K562 (cell line): ENCODE results near the gene VEGFB. TPM values are rescaled to one million over a fixed set of nuclear protein-coding genes. Genes with fewer than 3 reads are reported as not detected.

Experiments
- EP300 ChIP-seq: IDR thresholded peaks from 2 replicates; pipeline ENCODE4 v1.6.1; 2012; ENCODE audit warnings: low read length, improper control_type of control experiment
- HDGF ChIP-seq: fragments of 450-650 bp; IDR thresholded peaks from 2 replicates; pipeline ENCODE4 v1.6.1; 2016
- HLTF ChIP-seq: fragments of 450-650 bp; IDR thresholded peaks from 2 replicates; pipeline ENCODE4 v1.6.1; 2016
- NCOA4 ChIP-seq: fragments of 450-650 bp; IDR thresholded peaks from 2 replicates; pipeline ENCODE4 v1.6.1; 2018; ENCODE audit warnings: mild to moderate bottlenecking; ENCODE audit not compliant: partially characterized antibody
- RBFOX2 ChIP-seq: fragments of 200-400 bp; formaldehyde crosslinking; IDR thresholded peaks from 2 replicates; pipeline ENCODE4 v1.6.1; 2017; ENCODE audit warnings: low read depth, mild to moderate bottlenecking, low read length, moderate library complexity
- RBM17 ChIP-seq: fragments of 200-400 bp; formaldehyde crosslinking; IDR thresholded peaks from 2 replicates; pipeline ENCODE4 v1.6.1; 2017; ENCODE audit warnings: low read depth, mild to moderate bottlenecking, low read length, borderline replicate concordance
- SMAD1 ChIP-seq: fragments of 150-350 bp; IDR thresholded peaks from 2 replicates; pipeline ENCODE4 v1.6.1; 2014; ENCODE audit warnings: low read length, low read depth; ENCODE audit not compliant: partially characterized antibody
- SMAD3 ChIP-seq: fragments of 450-650 bp; formaldehyde crosslinking; conservative IDR thresholded peaks from 2 replicates; pipeline ENCODE4 v1.4.0; 2020; ENCODE audit warnings: mild to moderate bottlenecking
- U2AF1 ChIP-seq: fragments of 200-400 bp; formaldehyde crosslinking; optimal IDR thresholded peaks from 2 replicates; pipeline ENCODE3; 2017; ENCODE audit warnings: mild to moderate bottlenecking, low read depth, low read length, moderate library complexity
- ZBTB7A ChIP-seq: IDR thresholded peaks from 2 replicates; pipeline ENCODE4 v1.6.1; 2011; ENCODE audit warnings: low read depth, mild to moderate bottlenecking, low read length, moderate library complexity, borderline replicate concordance; ENCODE audit not compliant: control insufficient read depth
- ZNF764 ChIP-seq: fragments of 250-450 bp; sonication (Bioruptor Pico); IDR thresholded peaks from 2 replicates; pipeline ENCODE4 v1.4.0; 2020; ENCODE audit warnings: low read depth, mild to moderate bottlenecking, moderate library complexity
- ZNF79 ChIP-seq: fragments of 250-450 bp; sonication (Bioruptor Pico); IDR thresholded peaks from 2 replicates; pipeline ENCODE4 v1.4.0; 2020; ENCODE audit warnings: low read depth, mild to moderate bottlenecking, moderate library complexity
- ZSCAN29 ChIP-seq: fragments of 450-650 bp; IDR thresholded peaks from 2 replicates; pipeline ENCODE4 v1.6.1; 2017
- polyA plus RNA-seq, 8 experiments: library from polyadenylated mRNA; depleted of rRNA in 4 of 8; stranded (reverse) in 5 of 8; unstranded in 3 of 8; fragments of >200 nt; fragmentation: Nextera tagmentation in 2 of 8; fragmentation: Illumina TruSeq in 1 of 8; extraction: Ambion mirVana in 2 of 8; extraction: Trizol in 1 of 8; gene quantifications; 2 replicates each; pipeline versions ENCODE4 v1.2.1 to v1.2.3, GENCODE V29; 2011 to 2014; ENCODE audit warnings: inconsistent platforms in 1 of 8, missing spikeins in 1 of 8
- total RNA-seq, 7 experiments: library from RNA; depleted of rRNA in 6 of 7; stranded (reverse); fragments of >200 nt in 6 of 7; fragmentation: Illumina TruSeq in 2 of 7; extraction: Trizol in 2 of 7; gene quantifications; 2 replicates each; pipeline versions ENCODE4 v1.2.1 to v1.2.3, GENCODE V29; 2011 to 2021; ENCODE audit warnings: low replicate concordance in 1 of 7
- TF ChIP-seq, protein P1 (sequence below): IDR thresholded peaks from 2 replicates; pipeline ENCODE4 v1.6.1; 2011; ENCODE audit not compliant: insufficient read length; ENCODE audit errors: extremely low read depth
- TF ChIP-seq, protein P2 (sequence below): sonication (generic); formaldehyde crosslinking; IDR thresholded peaks from 2 replicates; pipeline ENCODE4 v1.8.0; 2023; ENCODE audit warnings: mild to moderate bottlenecking, missing genetic modification reagents
- TF ChIP-seq, protein P3 (sequence below): fragments of 450-650 bp; IDR thresholded peaks from 2 replicates; pipeline ENCODE4 v1.6.1; 2018; ENCODE audit warnings: mild to moderate bottlenecking, low read depth; ENCODE audit not compliant: partially characterized antibody
- TF ChIP-seq, protein P4 (sequence below): fragments of 450-650 bp; conservative IDR thresholded peaks from 2 replicates; pipeline ENCODE4 v1.6.1; 2016; ENCODE audit warnings: missing genetic modification characterization, low read depth, mild to moderate bottlenecking, missing compliant biosample characterization, moderate library complexity
- TF ChIP-seq, protein P5 (sequence below): IDR thresholded peaks from 2 replicates; pipeline ENCODE4 v1.6.1; 2011; ENCODE audit warnings: borderline replicate concordance, low read depth, mild to moderate bottlenecking, moderate library complexity, low read length; ENCODE audit not compliant: insufficient read depth, poor library complexity, severe bottlenecking

The VEGFB gene
- total and polyA plus RNA-seq, 9 of the 15 experiments (the other 6 are each of a cell fraction or from before 2014, with no cell fraction given): 11.0 to 83.4 (median 25.7) TPM

DNA sequence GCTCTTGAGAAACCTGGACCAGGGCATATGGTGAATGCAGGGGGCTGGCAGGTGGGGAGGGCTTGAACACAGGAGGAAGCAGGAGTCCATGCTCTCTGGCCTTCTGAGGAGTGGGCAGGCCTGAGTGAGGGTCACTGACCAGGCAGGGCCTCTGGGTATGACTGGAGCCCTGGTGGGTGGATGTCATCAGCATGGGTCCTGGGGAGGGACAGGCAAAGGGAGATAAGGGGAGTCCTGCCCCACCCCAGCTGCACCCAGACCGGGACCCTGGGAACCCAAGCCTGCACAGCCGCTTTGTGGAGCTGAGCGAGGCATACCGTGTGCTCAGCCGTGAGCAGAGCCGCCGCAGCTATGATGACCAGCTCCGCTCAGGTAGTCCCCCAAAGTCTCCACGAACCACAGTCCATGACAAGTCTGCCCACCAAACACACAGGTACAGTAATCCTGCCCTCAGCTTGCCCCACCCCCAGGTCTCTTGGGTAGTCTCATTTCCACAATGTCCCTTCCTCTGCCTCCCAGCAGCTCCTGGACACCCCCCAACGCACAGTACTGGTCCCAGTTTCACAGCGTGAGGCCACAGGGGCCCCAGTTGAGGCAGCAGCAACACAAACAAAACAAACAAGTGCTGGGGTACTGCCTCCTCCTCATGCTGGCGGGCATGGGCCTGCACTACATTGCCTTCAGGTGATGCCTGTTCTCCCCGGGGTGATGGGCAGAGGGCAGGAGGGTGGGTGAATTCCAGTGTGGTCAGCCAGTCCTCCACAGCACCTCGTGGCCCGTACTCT is 2.0 kb upstream of the VEGFB start (continued):
- TF ChIP-seq ZBTB7A (peak; percentile 78; the same call in 1 of the 2 replicates), SMAD3 (no peak), RBFOX2 (0 out of 2 replicates have a peak, but pooled peaks have one; percentile 26), ZSCAN29 (no peak), NCOA4 (no peak), RBM17 (no peak), SMAD1 (no peak), U2AF1 (no peak), ZNF79 (CRISPR knock-in tag) (no peak), ZNF764 (CRISPR knock-in tag) (no peak), HDGF (no peak), EP300 (no peak), HLTF (no peak)
- TF ChIP-seq, protein P1, sequence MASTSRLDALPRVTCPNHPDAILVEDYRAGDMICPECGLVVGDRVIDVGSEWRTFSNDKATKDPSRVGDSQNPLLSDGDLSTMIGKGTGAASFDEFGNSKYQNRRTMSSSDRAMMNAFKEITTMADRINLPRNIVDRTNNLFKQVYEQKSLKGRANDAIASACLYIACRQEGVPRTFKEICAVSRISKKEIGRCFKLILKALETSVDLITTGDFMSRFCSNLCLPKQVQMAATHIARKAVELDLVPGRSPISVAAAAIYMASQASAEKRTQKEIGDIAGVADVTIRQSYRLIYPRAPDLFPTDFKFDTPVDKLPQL: no peak
- TF ChIP-seq, protein P2, sequence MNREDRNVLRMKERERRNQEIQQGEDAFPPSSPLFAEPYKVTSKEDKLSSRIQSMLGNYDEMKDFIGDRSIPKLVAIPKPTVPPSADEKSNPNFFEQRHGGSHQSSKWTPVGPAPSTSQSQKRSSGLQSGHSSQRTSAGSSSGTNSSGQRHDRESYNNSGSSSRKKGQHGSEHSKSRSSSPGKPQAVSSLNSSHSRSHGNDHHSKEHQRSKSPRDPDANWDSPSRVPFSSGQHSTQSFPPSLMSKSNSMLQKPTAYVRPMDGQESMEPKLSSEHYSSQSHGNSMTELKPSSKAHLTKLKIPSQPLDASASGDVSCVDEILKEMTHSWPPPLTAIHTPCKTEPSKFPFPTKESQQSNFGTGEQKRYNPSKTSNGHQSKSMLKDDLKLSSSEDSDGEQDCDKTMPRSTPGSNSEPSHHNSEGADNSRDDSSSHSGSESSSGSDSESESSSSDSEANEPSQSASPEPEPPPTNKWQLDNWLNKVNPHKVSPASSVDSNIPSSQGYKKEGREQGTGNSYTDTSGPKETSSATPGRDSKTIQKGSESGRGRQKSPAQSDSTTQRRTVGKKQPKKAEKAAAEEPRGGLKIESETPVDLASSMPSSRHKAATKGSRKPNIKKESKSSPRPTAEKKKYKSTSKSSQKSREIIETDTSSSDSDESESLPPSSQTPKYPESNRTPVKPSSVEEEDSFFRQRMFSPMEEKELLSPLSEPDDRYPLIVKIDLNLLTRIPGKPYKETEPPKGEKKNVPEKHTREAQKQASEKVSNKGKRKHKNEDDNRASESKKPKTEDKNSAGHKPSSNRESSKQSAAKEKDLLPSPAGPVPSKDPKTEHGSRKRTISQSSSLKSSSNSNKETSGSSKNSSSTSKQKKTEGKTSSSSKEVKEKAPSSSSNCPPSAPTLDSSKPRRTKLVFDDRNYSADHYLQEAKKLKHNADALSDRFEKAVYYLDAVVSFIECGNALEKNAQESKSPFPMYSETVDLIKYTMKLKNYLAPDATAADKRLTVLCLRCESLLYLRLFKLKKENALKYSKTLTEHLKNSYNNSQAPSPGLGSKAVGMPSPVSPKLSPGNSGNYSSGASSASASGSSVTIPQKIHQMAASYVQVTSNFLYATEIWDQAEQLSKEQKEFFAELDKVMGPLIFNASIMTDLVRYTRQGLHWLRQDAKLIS (CRISPR knock-in tag): no peak
- TF ChIP-seq, protein P3, sequence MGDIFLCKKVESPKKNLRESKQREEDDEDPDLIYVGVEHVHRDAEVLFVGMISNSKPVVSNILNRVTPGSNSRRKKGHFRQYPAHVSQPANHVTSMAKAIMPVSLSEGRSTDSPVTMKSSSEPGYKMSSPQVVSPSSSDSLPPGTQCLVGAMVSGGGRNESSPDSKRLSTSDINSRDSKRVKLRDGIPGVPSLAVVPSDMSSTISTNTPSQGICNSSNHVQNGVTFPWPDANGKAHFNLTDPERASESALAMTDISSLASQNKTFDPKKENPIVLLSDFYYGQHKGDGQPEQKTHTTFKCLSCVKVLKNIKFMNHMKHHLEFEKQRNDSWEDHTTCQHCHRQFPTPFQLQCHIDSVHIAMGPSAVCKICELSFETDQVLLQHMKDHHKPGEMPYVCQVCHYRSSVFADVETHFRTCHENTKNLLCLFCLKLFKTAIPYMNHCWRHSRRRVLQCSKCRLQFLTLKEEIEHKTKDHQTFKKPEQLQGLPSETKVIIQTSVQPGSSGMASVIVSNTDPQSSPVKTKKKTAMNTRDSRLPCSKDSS: no peak
- TF ChIP-seq, protein P4, sequence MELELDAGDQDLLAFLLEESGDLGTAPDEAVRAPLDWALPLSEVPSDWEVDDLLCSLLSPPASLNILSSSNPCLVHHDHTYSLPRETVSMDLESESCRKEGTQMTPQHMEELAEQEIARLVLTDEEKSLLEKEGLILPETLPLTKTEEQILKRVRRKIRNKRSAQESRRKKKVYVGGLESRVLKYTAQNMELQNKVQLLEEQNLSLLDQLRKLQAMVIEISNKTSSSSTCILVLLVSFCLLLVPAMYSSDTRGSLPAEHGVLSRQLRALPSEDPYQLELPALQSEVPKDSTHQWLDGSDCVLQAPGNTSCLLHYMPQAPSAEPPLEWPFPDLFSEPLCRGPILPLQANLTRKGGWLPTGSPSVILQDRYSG: no peak
- TF ChIP-seq, protein P5, sequence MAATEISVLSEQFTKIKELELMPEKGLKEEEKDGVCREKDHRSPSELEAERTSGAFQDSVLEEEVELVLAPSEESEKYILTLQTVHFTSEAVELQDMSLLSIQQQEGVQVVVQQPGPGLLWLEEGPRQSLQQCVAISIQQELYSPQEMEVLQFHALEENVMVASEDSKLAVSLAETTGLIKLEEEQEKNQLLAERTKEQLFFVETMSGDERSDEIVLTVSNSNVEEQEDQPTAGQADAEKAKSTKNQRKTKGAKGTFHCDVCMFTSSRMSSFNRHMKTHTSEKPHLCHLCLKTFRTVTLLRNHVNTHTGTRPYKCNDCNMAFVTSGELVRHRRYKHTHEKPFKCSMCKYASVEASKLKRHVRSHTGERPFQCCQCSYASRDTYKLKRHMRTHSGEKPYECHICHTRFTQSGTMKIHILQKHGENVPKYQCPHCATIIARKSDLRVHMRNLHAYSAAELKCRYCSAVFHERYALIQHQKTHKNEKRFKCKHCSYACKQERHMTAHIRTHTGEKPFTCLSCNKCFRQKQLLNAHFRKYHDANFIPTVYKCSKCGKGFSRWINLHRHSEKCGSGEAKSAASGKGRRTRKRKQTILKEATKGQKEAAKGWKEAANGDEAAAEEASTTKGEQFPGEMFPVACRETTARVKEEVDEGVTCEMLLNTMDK: no peak
